Astrocyte of the spinal cord (primary cell): Measurements from ENCODE around the gene DRD1.

Experiments
- DNase-seq: peaks from one replicate; pipeline ENCODE4 v3.0.0; 2011; ENCODE audit warnings: low read depth, low spot score
- H3K4me3 ChIP-seq: 2 replicates; pipeline ENCODE4 v1.5.1; 2011; ENCODE audit warnings: low read depth, mild to moderate bottlenecking, low read length, moderate library complexity
- in situ Hi-C: cut with HindIII; loops from 2 replicates; pipeline ENCODE4 v1.10.0; 2017; ENCODE audit warnings: low sequenced_read_pairs
- TF ChIP-seq, protein P1 (sequence below): IDR thresholded peaks from 2 replicates; pipeline ENCODE4 v1.5.1; 2012; ENCODE audit warnings: low read depth, mild to moderate bottlenecking, low read length, inconsistent platforms

DRD1 gene

DNA sequence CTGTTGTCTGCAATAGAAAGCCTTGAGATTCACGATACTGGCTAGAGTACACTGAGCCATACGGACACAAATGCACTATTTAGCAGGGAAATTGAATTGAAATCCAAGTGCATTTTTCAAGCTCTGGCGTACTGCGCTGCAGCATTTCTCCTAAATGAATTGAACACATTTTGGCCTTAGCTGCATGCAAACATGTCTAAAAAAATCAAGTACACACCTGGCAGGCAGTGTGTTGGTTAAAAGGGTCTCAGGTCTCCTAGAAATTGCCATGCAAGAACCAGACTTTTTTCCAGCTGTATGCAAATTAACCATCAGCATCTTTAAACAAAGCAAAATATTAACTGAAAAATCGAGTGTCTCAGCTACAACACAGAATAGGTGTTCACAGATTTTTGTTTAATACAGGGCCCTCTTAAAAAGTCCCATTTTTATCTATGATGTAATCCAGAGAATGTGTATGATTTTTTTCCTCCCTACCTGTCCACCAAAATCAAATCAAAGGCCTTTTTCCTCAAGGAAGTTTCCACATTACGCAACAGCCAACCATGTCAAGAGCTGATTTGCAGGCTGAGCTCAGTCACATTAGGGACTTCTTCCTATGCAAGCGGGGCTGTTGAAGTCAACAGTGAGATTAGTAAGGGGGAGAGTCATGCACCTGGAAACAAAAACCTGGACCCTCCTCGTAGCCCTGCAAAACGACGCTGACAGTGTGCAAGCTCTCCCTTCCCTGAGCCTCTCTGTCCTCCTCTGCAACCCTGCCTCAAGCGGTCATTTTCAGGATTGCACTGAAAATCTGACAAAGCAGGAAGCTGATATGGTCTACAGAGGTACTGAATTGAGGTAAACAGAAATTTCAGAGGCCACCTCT is 20.3 kb upstream of the DRD1 start:
- in situ Hi-C loops: no loop called here
- H3K4me3 ChIP-seq: no peak overlapping the region
- TF ChIP-seq, protein P1, sequence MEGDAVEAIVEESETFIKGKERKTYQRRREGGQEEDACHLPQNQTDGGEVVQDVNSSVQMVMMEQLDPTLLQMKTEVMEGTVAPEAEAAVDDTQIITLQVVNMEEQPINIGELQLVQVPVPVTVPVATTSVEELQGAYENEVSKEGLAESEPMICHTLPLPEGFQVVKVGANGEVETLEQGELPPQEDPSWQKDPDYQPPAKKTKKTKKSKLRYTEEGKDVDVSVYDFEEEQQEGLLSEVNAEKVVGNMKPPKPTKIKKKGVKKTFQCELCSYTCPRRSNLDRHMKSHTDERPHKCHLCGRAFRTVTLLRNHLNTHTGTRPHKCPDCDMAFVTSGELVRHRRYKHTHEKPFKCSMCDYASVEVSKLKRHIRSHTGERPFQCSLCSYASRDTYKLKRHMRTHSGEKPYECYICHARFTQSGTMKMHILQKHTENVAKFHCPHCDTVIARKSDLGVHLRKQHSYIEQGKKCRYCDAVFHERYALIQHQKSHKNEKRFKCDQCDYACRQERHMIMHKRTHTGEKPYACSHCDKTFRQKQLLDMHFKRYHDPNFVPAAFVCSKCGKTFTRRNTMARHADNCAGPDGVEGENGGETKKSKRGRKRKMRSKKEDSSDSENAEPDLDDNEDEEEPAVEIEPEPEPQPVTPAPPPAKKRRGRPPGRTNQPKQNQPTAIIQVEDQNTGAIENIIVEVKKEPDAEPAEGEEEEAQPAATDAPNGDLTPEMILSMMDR: peak; percentile 84
- DNase-seq: no peak

GRCh38 chr5:175463641-175464040 is 19.7 kb upstream of the DRD1 start:
- no peak for DNase-seq
- in situ Hi-C loops: no loop called here
- H3K4me3 ChIP-seq: no peak overlapping the region
- TF ChIP-seq, protein P1: no peak

GRCh38 chr5:175461370-175461769 is 17.4 kb upstream of the DRD1 start:
- no peak overlapping the region for H3K4me3 ChIP-seq
- DNase-seq: no peak
- TF ChIP-seq, protein P1: no peak
- in situ Hi-C loops: no loop called here

GRCh38 chr5:175460552-175460951 is 16.6 kb upstream of the DRD1 start:
- in situ Hi-C loops: no loop called here
- TF ChIP-seq, protein P1: no peak
- DNase-seq: no peak
- H3K4me3 ChIP-seq: no peak overlapping the region

GRCh38 chr5:175460126-175460525 is 16.1 kb upstream of the DRD1 start:
- no peak overlapping the region for H3K4me3 ChIP-seq
- TF ChIP-seq, protein P1: peak; percentile 52
- in situ Hi-C loops: no loop called here
- no peak for DNase-seq

DNA sequence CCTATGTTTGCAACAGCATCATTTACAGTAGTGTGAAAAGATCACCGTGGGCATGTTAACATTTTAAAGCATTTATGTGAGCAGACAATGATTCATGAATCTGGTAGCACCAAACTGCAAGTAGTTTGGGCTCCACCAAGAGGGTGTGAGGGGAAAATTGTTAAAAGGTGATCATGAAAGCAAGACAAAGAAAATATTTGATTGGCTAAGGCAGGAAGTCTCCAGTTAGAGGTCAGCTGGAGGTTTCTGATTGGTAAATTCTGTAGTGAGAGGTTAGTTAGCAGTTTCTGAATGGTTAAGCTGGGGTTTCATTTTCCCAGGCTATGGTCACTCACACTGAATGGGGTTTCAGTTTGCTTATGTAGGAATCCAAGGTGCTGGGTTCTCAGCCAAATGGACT is 13.5 kb upstream of the DRD1 start:
- in situ Hi-C loops: no loop called here
- H3K4me3 ChIP-seq: no peak overlapping the region
- no peak for DNase-seq
- TF ChIP-seq, protein P1: no peak
